Measurements from ENCODE around the gene SCO2.

GRCh38 chr22:50516891-50517290 is 8.5 kb downstream of the SCO2 start:
- TF ChIP-seq CTCF (IDR thresholded peaks at IDR 0.05; ENCODE audit: low read length) (no peak), EZH2 (IDR thresholded peaks at IDR 0.05; ENCODE audit: borderline replicate concordance, low read length) (no peak)

Measured in OCI-LY1 (cell line).